ENCODE results near the gene CBX8.

GRCh38 chr17:79814974-79815835 lies 18.3 kb upstream of the CBX8 start:
- no peak for TF ChIP-seq FOXM1 (IDR thresholded peaks at IDR 0.05; ENCODE audit: borderline replicate concordance)
- TF ChIP-seq FOXA1 (IDR thresholded peaks at IDR 0.05), result no peak
- TF ChIP-seq HDGF (IDR thresholded peaks at IDR 0.05; ENCODE audit: borderline replicate concordance), result no peak
- no peak for TF ChIP-seq ZNF384 (IDR thresholded peaks at IDR 0.05)
- no peak for TF ChIP-seq BHLHE40 (IDR thresholded peaks at IDR 0.05; ENCODE audit: borderline replicate concordance)
